Left hindlimb (tissue), 1 donor: ENCODE measurements around the gene AP1S1.
"Not testable (repeated sequence)": the region's sequence is repeated elsewhere in the genome, so short reads cannot be mapped to it uniquely, and the experiment has no call there.

Experiments used
- DNase-seq: peaks from one replicate; pipeline ENCODE4 v3.0.0-alpha.2; 2018

The AP1S1 gene

GRCh38 chr7:101172005-101172853, 18.0 kb downstream of the AP1S1 start:
- DNase-seq = no peak

- no peak for DNase-seq
These were observed 18.8 kb downstream of the AP1S1 start for GRCh38 chr7:101172854-101173751.

- no peak for DNase-seq
These were observed 19.5 kb downstream of the AP1S1 start for GRCh38 chr7:101173752-101174244.

DNA sequence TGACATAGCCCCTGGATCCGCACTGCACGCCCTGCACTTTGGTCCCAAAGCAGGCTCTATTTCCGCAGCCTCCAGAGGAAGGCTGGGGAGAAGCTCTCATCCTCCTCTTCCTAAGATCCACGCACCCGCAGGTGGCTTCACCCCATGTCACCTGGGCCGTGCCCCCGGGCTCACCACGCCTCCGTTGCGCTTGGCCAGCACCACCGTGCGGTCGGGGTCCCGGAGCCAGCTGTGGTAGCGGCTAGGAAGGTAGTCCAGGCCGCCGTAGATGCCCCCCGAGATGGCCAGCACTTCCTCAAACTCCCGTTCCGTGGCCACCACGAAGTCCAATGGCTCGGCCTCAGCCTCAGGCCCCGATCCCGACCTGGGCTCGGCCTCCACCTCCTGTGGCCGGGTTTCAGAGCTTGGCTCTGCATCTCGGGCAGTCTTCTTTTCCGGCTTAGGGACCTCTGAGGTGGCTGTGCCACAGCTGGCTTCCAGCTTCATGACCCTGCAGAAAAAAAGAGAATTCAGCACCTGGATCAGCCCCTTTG, 20.1 kb downstream of the AP1S1 start:
- no peak for DNase-seq

GRCh38 chr7:101175664-101176063, 21.4 kb downstream of the AP1S1 start:
- DNase-seq = no peak

DNA sequence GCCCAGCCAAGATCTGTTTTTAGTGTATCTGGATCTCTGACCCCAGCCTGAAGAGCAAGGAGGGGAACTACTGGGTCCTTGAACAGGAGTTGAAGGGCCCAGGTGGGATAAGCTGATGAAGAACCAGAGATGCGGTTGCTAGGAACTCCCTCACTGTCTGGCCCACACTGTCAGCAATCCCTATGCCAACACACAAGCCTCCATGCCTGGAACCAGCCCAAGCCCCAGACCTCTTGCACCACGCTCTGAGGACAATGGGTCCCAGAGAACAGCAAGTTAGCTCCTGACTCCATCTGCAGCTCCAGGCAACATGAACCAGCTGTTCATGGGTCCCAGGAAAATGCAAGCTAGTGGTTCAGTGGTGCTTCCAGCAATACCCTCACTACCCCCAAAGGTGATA, 23.4 kb downstream of the AP1S1 start:
- no peak for DNase-seq

- no peak for DNase-seq
These were observed 24.8 kb downstream of the AP1S1 start for GRCh38 chr7:101179117-101179516.

- DNase-seq = no peak
These were observed 25.4 kb downstream of the AP1S1 start for GRCh38 chr7:101179713-101180112.

- DNase-seq = no peak
These were observed 26.0 kb downstream of the AP1S1 start, which contains the start of gene NAT16 for GRCh38 chr7:101180130-101180755. Gene NAT16 (minus strand): TSS chr7:101180293. CDS start chr7:101174807, 5,486 bp downstream.

DNA sequence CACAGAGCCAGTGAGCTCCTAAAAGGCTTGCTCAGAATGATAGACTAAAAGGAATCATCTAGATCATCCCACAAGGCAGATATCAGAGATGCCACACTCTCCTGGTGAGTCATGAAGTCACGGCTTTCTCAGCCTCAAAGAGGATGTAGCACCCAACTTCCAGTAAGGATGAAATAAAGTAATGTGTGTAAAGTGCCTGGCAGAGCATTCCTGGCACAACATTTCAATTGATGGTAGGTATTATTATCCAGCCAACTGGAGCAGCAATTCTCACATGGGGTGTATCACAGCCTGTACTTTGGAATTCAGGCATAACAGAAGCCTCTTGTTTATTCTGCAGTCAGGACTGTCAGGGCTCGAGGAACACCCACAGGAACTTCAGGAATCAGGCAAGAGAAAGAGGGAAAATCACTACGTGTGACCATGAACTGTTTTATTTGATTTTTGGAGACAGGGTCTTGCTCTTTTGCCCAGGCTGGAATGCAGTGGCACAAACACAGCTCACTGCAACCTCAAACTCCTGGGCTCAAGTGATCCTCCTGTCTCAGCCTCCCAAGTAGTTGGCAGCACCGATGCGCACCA, 31.1 kb downstream of the AP1S1 start:
- DNase-seq = no peak

GRCh38 chr7:101186194-101186593, 31.9 kb downstream of the AP1S1 start:
- no peak for DNase-seq

DNA sequence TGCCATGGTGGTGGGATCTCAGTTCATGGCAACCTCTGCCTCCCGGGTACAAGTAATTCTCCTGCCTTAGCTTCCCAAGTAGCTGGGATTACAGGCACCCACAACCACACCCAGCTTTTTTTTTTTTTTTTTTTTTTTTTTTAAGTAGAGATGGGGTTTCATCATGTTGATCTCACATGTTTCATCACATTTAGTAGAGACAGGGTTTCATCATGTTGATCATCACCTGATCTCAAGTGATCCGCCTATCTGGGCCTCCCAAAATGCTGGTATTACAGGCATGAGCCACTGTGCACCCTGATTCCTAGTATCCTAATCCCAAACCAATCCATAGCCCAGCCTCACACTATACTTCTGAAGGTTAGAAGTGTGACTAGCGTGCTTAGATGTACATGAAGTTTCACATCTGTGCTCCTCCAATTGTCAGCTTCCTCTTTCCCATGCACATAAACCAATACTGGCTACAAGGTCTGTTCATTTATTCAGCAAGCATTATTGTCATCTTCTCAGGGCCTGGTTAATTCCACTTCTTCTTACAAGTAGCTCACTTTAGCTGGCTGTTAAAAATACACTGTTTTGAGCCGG, 32.7 kb downstream of the AP1S1 start:
- DNase-seq = no peak

DNA sequence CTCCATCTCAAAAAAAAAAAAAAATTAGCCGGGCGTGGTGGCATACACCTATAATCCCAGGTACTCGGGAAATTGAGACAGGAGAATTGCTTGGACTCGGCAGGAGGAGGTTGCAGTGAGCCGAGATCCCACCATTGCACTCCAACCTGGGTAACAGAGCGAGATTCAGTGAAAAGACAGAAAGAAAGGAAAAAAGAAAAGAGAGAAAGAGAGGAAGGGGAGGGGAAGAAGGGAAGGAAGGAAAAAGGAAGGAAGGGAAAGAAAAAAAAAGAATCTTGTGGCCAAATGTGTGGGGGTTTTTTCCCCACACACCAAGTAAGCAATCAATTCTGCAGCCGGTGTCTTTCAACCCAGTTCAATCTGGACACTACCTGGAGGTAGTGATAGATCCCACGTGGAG, 34.8 kb downstream of the AP1S1 start:
- no peak for DNase-seq

DNA sequence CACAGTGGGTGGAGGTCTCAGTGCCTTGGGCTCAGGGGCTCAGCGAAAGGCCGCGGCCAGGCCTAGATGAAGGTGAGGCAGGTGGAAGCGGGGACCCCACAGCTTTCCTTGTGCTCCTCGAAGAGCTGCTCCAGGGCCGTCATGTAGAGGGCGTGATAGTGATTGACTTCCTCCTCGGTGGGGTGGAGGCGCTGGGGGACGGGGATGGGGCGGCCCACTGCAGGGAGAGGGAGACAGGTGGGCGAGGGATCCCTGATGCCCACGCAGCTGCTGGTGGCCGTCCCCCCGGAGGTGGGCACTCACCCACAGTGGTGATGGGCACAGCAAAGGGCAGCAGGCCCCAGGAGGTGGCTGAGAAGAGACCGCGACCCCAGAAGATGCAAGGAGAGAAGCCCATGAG, 41.6 kb downstream of the AP1S1 start:
- DNase-seq = no peak

DNA sequence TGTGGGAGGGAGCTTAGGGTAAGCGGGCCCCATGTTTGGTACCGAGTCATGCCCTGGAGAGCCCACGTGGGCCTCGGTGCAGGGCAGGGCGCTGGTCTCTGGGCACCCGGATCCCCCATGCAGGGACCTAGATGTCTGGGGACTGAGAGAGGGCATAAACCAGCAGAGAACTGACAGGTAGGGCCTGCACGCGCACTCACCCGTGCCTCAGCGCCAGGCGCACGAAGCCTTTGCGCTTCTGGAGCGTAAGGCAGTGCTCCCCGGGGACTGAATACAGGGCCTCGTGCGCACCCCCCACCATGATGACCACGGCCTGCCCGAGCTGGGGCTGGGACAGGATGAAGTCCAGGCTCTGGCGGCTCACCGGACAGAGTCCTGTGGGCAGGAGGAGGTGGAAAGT, 43.7 kb downstream of the AP1S1 start:
- no peak for DNase-seq

DNA sequence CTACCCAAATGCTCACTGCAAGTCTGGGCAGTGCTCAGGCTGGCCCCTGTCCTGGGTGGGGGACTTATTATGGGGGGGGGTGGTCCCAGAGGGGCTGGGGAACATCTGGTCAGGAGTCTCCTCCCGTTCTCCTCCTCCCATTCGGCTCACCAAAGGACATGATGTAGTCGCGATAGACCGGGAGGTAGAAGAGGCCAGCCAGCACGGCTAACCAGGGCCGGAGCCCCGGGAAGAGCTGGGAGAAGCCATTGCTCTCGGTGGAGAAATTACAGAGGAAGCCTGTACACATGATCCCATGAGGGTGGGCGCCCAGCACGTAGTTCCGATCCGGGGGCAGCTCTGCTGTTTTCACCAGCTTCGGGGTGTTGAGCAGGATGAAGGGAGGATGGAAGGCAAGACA, 44.2 kb downstream of the AP1S1 start:
- DNase-seq = no peak

GRCh38 chr7:101199522-101199921, 45.2 kb downstream of the AP1S1 start:
- DNase-seq = not testable (repeated sequence)

GRCh38 chr7:101200504-101200861, 46.2 kb downstream of the AP1S1 start:
- no peak for DNase-seq

- DNase-seq = no peak
These were observed 46.8 kb downstream of the AP1S1 start, which contains the start of gene MOGAT3 for GRCh38 chr7:101200862-101201599. Gene MOGAT3 (minus strand): TSS chr7:101201036. CDS start chr7:101200854, 182 bp downstream.

- no peak for DNase-seq
These were observed 47.7 kb downstream of the AP1S1 start for GRCh38 chr7:101201695-101202602.
